T-helper 22 cell (primary cell): ENCODE results near the gene PRTN3.
"Not testable (repeated sequence)": the region's sequence is repeated elsewhere in the genome, so short reads cannot be mapped to it uniquely, and the experiment has no call there.

Experiments used
- DNase-seq: peaks from one replicate; pipeline ENCODE4 v3.0.0-alpha.2; 2020; ENCODE audit warnings: low read depth

Gene PRTN3

DNA sequence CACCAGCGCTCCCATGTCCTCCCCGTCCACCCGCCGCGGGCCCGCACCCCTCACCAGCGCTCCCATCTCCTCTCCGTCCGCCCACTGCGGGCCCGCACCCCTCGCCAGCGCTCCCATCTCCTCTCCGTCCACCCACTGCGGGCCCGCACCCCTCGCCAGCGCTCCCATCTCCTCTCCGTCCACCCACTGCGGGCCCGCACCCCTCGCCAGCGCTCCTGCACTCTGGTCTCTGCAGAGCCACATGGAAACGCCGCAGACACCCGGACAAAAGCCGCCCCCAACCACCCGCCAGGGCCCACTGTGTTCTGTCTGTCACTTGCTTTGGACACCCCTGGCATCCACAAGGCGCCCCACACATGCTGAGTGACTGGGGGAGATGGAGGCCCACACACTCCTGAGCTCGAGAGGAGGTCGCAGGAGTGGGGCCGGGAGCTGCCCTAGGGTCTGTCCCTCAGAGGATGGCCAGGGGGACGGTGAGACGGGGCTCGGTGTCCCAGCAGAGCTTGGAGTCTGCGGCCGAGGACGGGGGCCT, 26.0 kb downstream of the PRTN3 start:
- no peak for DNase-seq

DNA sequence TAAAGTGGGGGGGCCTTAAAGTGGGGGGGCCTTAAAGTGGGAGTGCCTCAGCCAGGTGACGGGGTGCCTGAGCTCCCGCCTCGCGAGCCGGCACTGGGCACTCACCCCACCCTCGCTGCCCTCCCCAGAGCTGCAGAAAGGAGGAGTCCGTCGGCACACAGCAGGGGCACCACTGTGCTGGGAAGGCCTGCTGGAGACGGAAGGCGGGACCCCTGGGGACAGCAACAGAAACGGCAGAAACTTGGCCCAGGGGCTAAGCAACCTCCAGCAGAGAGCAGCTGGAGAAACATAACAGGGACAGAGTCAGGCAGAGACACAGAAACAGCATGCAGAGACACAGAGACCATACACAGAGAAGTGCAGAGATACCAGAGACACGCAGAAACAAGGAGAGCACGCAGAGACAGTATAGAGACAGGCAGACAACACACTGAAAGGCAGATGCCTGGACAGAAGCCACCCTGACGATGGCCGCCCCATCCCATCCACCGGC, 26.5 kb downstream of the PRTN3 start:
- no peak for DNase-seq

DNA sequence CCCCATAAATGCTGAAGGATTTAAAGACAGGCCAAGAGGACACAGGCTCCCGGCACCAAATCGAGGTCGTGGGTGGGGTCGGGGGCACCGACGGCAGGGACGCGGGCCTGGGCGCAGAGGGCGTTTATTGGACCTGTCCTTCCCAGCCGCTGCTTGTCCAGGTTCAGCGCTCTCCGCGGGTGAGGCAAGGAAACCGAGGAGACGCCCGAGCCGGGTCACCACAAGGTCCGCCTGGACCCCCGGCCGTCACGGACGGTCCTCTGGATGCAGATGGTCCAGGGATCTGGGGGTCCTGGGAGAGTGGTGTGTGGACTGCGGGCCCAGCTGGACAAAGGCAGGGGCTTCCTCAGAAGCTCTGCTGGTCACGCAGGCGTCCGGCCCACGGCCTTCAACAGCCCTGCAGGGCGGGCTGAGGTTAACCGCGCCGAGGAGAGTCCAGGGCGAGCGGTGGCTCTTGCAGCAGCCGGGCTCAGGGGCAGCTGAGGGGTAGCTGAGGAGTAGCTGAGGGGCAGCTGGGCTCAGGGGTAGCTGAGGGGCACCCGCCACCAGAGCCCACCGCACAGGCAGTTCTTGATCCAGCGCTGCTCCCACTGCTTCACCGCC, 27.2 kb downstream of the PRTN3 start:
- no peak for DNase-seq

DNA sequence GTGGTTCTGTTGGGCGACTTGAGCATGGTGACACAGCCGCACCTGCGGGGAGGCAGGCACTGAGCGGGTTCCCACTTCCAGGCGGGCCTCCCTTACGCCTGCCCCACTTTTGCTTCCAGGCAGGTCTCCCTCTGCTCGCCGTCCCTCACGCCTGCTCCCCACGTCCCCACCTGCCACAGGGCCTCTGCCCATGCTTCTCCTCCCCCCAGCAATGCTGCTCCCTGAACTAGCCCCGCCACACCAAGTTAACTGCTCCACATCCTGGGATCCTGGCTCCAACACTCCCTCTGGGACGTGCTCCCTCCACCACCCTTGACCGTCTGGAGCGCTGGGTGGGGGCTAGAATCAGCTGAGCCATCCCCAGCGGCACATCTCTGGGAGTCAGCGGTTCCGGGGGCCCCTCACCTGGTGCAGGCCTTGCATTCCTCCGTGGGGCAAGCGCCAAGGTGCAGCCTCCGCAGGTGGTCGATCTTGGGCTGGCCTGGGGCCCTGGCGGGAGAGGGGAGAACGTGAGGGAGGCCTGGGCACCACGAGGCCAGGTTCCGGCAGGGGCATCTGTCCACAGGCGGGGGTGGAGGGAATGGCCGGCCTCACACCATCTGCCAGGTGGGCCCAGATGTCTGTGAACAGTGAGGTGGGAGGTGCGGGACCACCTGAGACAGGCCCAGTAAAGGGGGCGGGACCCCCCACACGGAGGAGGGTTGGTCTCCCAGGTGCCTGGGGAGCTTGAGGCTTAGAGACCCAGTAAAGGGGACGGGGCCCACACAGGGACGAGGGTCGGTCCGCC, 27.9 kb downstream of the PRTN3 start:
- no peak for DNase-seq

DNA sequence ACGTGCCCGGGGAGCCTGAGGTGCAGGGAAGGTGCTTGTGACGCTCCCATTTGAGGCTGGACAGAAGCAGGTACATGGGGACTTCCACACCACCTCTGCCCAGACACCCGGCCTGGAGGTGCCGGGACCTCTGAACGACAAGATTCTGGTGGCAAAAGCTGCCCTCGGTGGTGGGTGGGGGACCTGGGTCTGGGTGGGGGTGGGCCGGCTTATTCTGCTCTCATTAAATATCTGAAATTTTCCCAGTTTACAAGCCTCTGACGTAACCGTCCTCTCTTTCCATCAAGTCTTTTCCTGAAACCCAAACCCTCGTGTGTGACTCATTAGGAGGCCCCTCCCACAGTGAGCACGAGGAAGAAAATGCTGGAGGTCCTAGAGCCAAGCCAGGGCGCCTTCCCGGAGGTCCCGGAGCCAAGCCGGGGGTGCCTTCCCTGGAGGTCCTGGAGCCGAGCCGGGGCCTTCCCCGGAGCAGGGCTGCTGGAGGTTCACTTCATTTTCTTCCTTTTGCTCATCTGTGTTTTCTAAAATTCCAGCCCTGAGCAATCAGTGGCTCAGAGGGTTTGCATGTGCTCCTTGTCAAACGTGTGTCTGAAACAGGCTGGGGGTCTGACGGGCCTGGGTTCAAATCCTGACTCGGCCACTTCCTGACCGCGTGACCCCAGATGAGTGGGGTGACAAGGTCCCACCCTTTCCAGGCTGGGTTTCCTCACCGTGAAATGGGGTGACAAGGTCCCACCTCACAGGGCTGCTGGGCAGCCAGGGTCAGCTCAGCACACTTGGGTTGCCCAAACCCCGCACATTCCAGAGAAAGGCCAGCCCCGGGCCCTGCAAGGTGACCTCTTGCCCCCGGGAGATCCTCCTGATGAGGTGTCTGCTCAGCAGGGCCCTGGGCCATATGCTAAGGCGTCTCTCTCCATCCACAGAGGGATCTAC, 28.7 kb downstream of the PRTN3 start:
- no peak for DNase-seq

DNA sequence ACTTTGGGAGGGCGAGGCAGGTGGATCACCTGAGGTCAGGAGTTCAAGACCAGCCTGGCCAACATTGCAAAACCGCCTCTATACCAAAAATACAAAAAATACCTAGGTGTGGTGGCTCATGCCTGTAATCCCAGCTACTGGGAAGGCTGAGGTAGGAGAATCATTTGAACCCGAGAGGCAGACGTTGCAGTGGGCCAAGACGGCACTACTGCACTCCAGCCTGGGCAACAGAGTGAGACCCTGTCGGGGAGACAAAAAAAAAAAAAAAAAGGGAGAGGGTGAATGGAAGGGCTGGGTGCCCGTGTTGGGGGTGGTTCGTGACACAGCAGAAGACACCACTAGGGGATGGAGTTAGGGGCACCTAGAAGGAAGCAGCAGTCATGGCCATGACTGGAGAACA, 29.5 kb downstream of the PRTN3 start:
- no peak for DNase-seq

DNA sequence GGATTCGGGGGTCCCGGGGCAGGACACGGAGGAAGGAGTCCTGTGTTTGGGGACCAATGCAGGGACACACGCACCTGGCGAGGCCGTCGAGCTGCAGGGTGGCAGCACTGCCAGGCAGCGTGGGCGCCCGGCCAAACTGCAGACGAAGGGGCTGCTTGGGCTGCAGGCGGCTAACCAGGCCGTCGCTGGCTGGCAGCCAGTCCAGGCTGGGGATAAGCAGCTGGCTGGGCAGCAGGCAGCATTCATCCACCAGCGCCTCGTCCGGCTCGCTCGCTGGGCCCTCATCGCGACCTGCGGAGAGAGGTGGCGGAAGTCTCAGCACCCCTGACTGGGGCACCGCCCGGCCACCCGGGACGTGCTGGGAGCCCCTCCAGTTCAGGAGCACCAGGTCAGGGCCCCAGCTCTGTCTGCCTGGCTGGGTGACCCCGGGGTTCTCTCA, 30.2 kb downstream of the PRTN3 start:
- DNase-seq: no peak

DNA sequence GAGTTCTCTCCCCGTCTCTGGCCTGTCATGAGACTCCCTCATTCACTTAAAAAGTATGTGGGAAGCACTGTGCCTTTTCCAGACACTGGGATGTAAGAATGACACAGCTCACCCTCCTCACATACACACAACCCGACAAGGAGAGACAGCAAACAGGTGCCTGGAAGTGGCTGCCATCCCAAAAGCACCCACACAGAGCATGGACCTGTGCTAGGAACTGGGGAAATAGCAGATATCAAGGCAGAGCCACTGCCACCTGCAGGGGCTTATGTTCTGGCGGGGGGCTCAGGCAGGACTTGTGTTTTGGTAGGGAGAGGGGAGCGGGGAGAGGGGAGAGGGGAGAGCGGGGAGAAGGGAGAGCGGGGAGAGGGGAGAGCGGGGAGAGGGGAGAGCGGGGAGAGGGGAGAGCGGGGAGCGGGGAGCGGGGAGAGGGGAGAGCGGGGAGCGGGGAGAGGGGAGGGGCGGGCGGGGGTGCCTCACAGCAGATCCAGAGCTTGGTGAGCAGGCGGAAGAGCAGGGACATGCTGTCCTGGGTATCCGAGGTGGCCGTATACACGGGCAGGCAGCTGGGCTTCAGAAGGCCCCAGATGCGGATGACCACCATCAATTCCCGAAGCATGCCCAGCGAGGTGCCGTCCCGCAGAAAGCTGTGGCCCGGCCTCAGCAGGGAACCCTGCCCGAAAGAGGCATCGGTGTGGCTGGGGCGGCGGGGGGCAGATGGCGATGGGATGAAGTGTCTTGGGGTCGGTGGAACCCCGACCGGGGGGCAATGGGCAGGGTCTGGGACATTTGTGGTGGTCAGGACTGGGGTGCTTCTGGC, 30.9 kb downstream of the PRTN3 start:
- no peak for DNase-seq

DNA sequence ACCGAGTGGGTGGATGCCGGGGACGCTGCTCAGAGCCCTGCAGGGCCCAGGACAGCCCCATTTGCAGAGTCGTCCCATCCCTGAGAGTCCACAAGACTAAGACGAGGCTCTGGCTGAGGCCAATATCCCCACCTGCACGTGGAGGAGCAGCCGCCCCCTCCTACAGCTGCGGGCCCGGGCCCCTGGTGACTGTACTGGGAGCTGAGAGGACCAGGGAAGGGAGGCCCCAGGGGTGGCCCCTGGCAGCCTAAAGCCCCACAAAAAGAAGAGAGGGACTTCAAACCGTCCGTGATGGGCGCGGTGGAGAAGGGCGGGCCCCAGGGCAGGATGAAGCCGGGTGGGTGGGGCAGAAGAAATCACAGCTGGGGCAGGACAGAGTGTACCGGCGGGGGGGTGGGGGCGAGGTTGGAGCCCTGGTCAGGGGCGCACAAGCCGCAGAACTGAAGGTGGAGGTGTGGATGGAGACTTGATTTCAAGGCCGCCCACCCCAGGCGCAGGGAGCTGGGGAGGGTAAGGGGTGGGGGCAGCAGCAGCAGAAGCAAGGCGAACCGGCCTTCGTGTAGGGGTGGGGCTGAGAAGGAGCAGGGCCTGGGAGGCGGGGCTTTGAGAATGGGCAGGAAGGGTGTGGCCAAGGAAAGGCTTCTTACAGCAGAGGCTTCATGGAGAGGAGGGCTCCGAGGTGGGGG, 31.6 kb downstream of the PRTN3 start:
- peak; percentile 82 for DNase-seq

DNA sequence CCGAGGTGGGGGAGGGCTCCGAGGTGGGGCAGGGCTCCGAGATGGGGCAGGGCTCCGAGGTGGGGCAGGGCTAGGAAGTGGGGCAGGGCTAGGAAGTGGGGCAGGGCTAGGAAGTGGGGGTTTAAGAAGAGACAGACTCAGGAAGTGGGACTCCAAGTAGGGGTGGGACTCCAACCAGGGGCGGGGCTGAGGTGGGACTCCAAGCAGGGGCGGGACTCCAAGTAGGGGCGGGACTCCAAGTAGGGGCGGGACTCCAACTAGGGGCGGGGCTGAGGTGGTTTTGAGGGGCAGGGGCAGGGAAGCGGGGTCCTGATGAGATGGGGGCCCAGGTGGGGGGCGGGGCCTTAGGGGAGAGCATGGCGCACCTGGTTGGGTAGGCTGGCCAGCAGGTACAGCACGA, 32.3 kb downstream of the PRTN3 start:
- DNase-seq: peak; percentile 82

DNA sequence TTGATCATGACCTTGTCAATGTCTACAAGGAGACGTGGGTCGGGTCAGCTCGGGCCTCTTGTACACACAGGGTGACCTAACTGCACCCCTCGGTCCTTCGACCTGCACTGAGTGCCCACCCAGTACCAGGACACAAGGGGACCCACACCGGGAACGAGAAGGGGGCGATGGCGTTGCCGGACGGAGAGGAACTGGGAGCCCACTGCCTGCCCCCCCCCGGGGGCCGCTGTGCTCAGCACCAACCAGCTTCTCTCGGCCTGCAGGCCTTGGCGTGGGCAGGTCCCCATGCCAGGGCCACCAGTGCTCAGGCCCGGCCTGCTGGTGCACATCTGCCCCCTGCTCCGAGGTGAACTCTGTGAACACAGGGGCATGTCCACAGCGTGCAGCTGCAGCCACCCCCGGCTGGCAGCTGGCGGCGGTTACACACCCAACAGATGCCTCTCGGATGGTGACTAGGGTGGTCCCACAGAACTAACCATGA, 32.8 kb downstream of the PRTN3 start:
- no peak for DNase-seq

DNA sequence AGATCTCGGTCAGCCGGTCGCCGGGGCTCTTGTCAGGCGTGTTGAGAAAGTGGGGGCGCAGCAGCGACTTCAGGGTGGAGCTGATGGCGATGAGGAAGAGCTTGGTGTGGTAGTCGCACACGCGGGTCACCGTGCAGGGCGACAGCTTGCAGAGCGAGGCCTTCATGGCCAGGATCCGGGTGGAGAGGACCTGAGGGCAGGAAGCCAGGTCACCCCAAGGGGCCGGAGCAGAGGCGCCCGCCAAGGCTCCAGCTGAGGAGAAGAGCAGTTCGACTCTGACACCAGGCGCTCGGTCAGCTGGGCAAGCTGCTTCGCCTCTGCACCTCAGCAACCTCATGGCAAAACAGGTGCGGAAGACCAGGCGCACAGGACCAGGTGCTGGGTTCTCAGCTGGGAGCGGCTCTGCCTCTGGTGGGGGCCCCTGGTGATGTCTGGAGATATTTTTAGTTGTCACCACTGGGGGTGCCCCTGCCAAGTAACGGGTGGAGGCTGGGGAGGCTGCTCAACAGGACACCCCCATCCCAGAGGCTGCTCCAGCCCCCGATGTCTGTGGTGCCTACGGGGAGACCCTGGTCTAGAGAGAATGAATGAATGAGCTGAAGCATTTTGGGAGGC, 34.6 kb downstream of the PRTN3 start:
- DNase-seq: no peak

DNA sequence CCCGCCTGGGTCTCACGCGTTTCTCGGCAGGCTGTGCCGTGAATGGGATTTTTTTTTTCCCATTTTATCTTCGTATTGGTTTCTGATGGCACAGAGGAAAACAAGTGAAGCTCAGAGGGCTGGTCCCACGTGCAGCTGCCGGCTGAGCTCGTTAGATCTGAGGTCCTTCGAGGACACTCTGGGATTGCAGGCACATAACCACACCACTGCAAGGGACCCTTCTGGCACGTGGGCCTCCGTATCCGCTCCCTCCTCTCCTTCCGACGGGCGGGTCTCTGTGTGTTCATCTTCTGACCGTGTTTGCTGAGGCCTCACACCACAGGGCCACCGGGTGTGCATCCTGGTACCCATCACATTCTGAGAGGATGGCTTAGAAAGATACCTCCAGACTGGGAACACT, 35.3 kb downstream of the PRTN3 start:
- DNase-seq: no peak

DNA sequence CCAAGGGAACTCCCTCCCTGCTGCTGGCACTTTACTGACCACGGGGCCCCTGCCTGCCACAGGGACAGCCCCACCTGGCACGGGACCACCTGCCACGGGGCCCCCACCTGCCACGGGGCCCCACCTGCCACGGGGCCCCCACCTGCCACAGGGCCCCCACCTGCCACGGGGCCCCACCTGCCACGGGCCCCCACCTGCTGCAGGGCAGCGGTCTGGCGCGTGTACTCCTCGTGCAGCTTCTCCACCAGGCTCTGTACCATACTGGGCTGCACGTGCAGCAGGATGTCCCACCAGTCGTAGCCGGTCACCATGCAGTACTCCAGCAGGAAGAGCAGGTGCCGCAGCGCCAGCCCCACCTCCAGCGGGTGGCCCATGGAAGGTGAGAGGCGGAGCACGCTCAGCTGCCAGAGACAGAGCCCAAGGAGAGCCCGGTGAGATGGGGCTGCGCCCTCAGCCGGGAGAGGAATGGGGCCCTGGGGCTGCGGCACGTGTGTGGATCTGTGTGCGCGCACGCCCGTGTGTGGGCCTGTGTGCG, 36.0 kb downstream of the PRTN3 start:
- DNase-seq: no peak

DNA sequence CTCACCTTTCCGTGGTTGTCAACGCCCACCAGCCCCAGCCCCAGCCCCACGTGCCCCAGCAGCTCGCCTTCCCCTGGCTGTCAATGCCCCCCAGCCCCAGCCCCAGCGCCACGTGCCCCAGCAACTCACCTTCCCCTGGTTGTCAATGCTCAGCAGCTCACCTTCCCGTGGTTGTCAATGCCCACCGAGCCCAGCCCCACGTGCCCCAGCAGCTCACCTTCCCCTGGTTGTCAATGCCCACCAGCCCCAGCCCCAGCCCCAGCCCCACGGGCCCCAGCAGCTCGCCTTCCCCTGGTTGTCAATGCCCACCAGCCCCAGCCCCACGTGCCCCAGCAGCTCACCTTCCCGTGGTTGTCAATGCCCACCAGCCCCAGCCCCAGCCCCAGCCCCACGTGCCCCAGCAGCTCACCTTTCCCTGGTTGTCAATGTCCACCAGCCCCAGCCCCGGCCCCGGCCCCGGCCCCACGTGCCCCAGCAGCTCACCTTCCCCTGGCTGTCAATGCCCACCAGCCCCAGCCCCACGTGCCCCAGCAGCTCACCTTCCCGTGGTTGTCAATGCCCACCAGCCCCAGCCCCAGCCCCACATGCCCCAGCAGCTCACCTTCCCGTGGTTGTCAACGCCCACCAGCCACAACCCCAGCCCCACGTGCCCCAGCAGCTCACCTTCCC, 37.3 kb downstream of the PRTN3 start:
- DNase-seq: not testable (repeated sequence)

DNA sequence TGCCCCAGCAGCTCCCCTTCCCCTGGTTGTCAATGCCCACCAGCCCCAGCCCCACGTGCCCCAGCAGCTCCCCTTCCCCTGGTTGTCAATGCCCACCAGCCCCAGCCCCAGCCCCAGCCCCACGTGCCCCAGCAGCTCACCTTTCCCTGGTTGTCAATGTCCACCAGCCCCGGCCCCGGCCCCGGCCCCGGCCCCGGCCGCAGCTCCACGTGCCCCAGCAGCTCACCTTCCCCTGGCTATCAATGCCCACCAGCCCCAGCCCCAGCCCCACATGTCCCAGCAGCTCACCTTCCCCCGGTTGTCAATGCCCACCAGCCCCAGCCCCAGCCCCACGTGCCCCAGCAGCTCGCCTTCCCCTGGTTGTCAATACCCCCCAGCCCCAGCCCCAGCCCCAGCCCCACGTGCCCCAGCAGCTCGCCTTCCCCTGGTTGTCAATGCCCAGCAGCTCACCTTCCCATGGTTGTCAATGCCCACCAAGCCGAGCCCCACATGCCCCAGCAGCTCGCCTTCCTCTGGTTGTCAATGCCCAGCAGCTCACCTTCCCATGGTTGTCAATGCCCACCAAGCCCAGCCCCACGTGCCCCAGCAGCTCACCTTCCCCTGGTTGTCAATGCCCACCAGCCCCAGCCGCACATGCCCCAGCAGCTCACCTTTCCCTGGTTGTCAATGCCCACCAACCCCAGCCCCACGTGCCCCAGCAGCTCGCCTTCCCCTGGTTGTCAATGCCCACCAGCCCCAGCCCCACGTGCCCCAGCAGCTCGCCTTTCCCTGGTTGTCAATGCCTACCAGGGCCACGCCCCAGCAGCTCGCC, 38.2 kb downstream of the PRTN3 start:
- not testable (repeated sequence) for DNase-seq

DNA sequence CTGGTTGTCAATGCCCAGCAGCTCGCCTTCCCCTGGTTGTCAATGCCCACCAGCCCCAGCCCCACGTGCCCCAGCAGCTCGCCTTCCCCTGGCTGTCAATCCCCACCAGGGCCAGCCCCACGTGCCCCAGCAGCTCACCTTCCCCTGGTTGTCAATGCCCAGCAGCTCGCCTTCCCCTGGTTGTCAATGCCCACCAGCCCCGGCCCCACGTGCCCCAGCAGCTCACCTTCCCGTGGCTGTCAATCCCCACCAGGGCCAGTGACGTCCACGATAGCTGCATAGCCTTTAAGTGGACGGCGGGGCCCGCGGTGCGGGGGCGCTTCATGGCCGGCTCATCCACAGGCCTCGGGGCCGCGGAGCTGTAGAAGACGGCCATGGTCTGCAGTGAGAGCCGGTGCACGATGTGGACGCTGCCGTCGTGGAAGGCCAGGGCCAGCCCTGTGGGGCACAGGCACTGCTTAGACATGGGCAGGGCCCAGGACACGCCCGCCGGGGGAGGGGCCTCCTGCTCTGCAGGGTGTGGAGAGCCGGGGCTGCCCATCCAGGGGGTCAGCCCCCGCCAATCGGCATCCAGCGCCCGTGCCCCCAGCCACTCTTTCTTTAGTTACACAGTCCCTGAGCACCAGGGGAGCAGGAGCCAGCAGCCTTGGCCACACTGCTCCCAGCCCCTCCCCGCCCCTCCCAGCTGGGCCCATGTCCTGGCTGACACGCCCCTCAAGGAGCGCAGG, 39.1 kb downstream of the PRTN3 start:
- no peak for DNase-seq
